Spleen (tissue), 11 donors: ENCODE results near the gene ZG16. TPM values are rescaled to one million over a fixed set of nuclear protein-coding genes. Genes with fewer than 3 reads are reported as not detected.
"Not testable (repeated sequence)": the region's sequence is repeated elsewhere in the genome, so short reads cannot be mapped to it uniquely, and the experiment has no call there.

Experiments
- DNase-seq: peaks from one replicate; pipeline ENCODE4 v3.0.0-alpha.2; 2020
- H3K27ac ChIP-seq, 8 donors: fragments of 200-600 bp; sonication (generic) in 7 of 8; 1 replicate in 4 of 8; 2 replicates in 4 of 8; pipeline versions ENCODE4 v1.5.0 to v1.8.0; 2016 to 2021; ENCODE audit warnings: inconsistent platforms in 4 of 8, mild to moderate bottlenecking in 4 of 8, moderate library complexity in 1 of 8
- H3K27me3 ChIP-seq, 7 donors: fragments of 200-600 bp; sonication (generic) in 6 of 7; replicated peaks in 1 of 7; 1 replicate in 4 of 7; 2 replicates in 3 of 7; pipeline versions ENCODE4 v1.5.0 to v1.8.0; 2016 to 2021; ENCODE audit warnings: inconsistent platforms in 3 of 7, mild to moderate bottlenecking in 1 of 7
- H3K36me3 ChIP-seq, 6 donors: fragments of 200-600 bp; sonication (generic) in 5 of 6; 1 replicate in 4 of 6; 2 replicates in 2 of 6; pipeline versions ENCODE4 v1.5.0 to v1.8.0; 2016 to 2021; ENCODE audit warnings: inconsistent platforms in 2 of 6
- H3K4me1 ChIP-seq, 6 donors: fragments of 200-600 bp; sonication (generic) in 5 of 6; 1 replicate in 3 of 6; 2 replicates in 3 of 6; pipeline versions ENCODE4 v1.5.0 to v1.8.0; 2016 to 2021; ENCODE audit warnings: inconsistent platforms in 3 of 6
- H3K4me3 ChIP-seq, 8 donors: fragments of 200-600 bp; sonication (generic) in 7 of 8; 1 replicate in 4 of 8; 2 replicates in 4 of 8; pipeline versions ENCODE4 v1.5.0 to v1.8.0; 2016 to 2021; ENCODE audit warnings: inconsistent platforms in 4 of 8, mild to moderate bottlenecking in 4 of 8, moderate library complexity in 2 of 8
- H3K9me3 ChIP-seq, 8 donors: fragments of 200-600 bp; sonication (generic) in 7 of 8; 1 replicate in 4 of 8; 2 replicates in 4 of 8; pipeline versions ENCODE4 v1.5.0 to v1.8.0; 2016 to 2021; ENCODE audit warnings: inconsistent platforms in 4 of 8
- CTCF ChIP-seq, 11 experiments: fragments of 200-600 bp in 7 of 11; fragments of 450-650 bp in 4 of 11; sonication (generic) in 4 of 11; IDR thresholded peaks in 8 of 11; conservative IDR thresholded peaks in 3 of 11; 1 replicate in 7 of 11; 2 replicates in 4 of 11; pipeline versions ENCODE4 v1.4.0 to v1.8.0; 2016 to 2021; ENCODE audit warnings: antibody characterized with exemption in 11 of 11, inconsistent platforms in 4 of 11, mild to moderate bottlenecking in 1 of 11
- POLR2A ChIP-seq, 3 donors: fragments of 450-650 bp; IDR thresholded peaks; one replicate each; pipeline ENCODE4 v1.5.1; 2017; ENCODE audit warnings: antibody characterized with exemption in 3 of 3, mild to moderate bottlenecking in 1 of 3
- POLR2AphosphoS5 ChIP-seq, 3 donors: sonication (generic); formaldehyde crosslinking; IDR thresholded peaks; one replicate each; pipeline ENCODE4 v1.5.1; 2017; ENCODE audit warnings: antibody characterized with exemption in 3 of 3
- WGBS, 5 donors: extraction: QIAGEN DNeasy Blood & Tissue Kit in 3 of 5; methylation state at CpG; one replicate each; pipeline versions ENCODE4 v1.1.5 to v1.1.7; 2013 to 2018; 5-methylcytosine and 5-hydroxymethylcytosine counted together
- intact Hi-C: fragments of 100-400 bp; cut with DNase I; formaldehyde crosslinking; loops from one replicate; pipeline ENCODE4 v1.15.0; 2023; ENCODE audit warnings: low total_unique reads
- polyA plus RNA-seq, 3 donors: library from polyadenylated mRNA; stranded (reverse); fragments of 200-250 nt; gene quantifications; one replicate each; pipeline ENCODE4 v1.2.1, GENCODE V29; 2013
- total RNA-seq, 7 donors: library from RNA; depleted of rRNA in 3 of 7; stranded (reverse); fragments of >200 nt in 3 of 7; fragmentation: NEBNext Ultra II Directional in 4 of 7; extraction: Animal tissue kit (Norgen Biotek cat#: 25700) in 4 of 7; gene quantifications; one replicate each; pipeline versions ENCODE4 v1.1.0 to v1.2.1, GENCODE V29; 2016 to 2021
- donor health status: healthy with polysubstance abuse.
- donor health status: DM: no; HTN: no; CAD: no; lungs with moderate emphysema.
- donor health status: DM: no; HTN: no; CAD: no.
- donor health status: Bipolar disorder and iron deficiency.
- donor health status: healthy.
- donor health status: DM: no; HTN: no; CAD: no.
- donor health status: DM: yes; HTN: yes; CAD: no.

Gene ZG16
- total and polyA plus RNA-seq, 10 donors = 0.06 to 0.07 TPM; not detected in 8

DNA sequence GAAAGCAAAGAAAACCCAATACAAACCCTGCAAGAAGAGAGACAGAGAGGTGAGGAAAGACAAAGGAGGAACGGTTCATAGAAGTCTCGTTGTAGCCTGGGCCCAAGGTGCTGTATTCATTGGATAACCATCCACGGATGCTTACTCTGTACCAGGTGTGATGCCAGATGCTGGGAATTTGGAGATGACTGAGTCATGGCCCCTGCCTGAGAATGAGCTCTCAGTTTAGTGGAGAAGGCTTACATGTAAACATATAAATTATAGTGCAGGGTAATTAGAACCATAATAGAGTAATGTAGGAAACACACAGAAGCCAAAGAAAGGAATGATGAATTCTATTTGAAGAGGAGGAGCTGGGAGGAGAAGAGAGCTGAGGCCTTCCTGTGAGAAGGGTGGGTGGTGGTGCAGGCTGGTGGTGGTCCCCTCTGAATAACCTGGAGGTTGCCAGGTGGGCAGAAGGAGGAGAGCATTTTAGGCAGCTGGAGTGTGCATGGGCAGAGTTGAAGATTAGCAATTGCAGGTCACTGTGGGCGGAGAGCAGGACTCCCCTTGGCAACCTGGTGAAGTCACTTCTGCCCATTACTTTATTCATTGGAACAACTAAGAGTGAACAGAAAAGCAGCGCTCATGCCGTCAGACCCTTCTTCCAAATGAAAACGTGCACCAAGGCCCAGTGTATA lies 7.7 kb upstream of the ZG16 start:
- H3K27ac ChIP-seq = no peak overlapping the region
- TF ChIP-seq CTCF (IDR thresholded peaks at IDR 0.05 in 8 of 11, conservative IDR thresholded peaks at IDR 0.05 in 3 of 11) (no peak), POLR2A (IDR thresholded peaks at IDR 0.05) (no peak), POLR2AphosphoS5 (IDR thresholded peaks at IDR 0.05) (no peak)
- WGBS, 5 donors = 61 to 80% (median 67%) methylated on average over 7 of the region's 7 CpGs
- DNase-seq = no peak
- H3K9me3 ChIP-seq = no peaks in the 10 kb centered on the region
- H3K27me3 ChIP-seq = no peaks in the 10 kb centered on the region
- H3K4me3 ChIP-seq = no peak overlapping the region
- peaks cover 0 to 16% (median 0%) of the 10 kb centered on the region in 6 donors for H3K4me1 ChIP-seq
- no peaks in the 10 kb centered on the region for H3K36me3 ChIP-seq
- intact Hi-C loops = no loop called here

DNA sequence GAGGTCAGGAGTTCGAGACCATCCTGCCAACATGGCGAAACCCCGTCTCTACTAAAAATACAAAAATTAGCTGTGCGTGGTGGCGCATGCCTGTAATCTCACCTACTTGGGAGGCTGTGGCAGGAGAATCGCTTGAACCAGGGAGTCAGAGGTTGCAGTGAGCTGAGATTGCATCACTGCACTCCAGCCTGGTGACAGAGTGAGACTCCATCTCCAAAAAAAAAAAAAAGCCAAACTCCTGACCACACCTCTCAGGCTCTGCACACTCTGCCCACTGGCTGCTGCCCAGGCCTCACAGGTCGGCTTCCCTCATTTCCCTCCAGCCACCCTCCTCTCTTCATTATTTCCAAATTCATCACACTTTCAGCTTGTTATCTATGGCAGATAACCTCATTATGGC lies 5.7 kb upstream of the ZG16 start:
- intact Hi-C loops, H3K27me3 ChIP-seq, DNase-seq, H3K27ac ChIP-seq, H3K4me3 ChIP-seq, H3K9me3 ChIP-seq, H3K36me3 ChIP-seq: not testable (repeated sequence)
- peaks cover 0 to 16% (median 0%) of the 10 kb centered on the region in 6 donors for H3K4me1 ChIP-seq
- WGBS, 5 donors = 80 to 94% (median 88%) methylated on average over 7 of the region's 7 CpGs

- Histone ChIP-seq H3K4me1 (peaks cover 0 to 16% (median 0%) of the 10 kb centered on the region in 6 donors), H3K9me3 (no peaks in the 10 kb centered on the region), H3K27me3 (no peaks in the 10 kb centered on the region), H3K36me3 (no peaks in the 10 kb centered on the region), H3K4me3 (no peak overlapping the region), H3K27ac (no peak overlapping the region)
- DNase-seq = no peak
- TF ChIP-seq CTCF (IDR thresholded peaks at IDR 0.05 in 8 of 11, conservative IDR thresholded peaks at IDR 0.05 in 3 of 11) (no peak), POLR2AphosphoS5 (IDR thresholded peaks at IDR 0.05) (no peak), POLR2A (IDR thresholded peaks at IDR 0.05) (no peak)
- WGBS, 5 donors = 78 to 94% (median 87%) methylated on average over 5 of the region's 5 CpGs
- intact Hi-C loops = no loop called here
These were observed 3.3 kb upstream of the ZG16 start for GRCh38 chr16:29774730-29775129.

GRCh38 chr16:29775742-29776408 lies 2.2 kb upstream of the ZG16 start:
- H3K36me3 ChIP-seq = no peaks in the 10 kb centered on the region
- TF ChIP-seq POLR2AphosphoS5 (IDR thresholded peaks at IDR 0.05) (no peak), POLR2A (IDR thresholded peaks at IDR 0.05) (no peak), CTCF (IDR thresholded peaks at IDR 0.05 in 8 of 11, conservative IDR thresholded peaks at IDR 0.05 in 3 of 11) (no peak)
- intact Hi-C loops = no loop called here
- H3K27ac ChIP-seq = no peak overlapping the region
- no peaks in the 10 kb centered on the region for H3K9me3 ChIP-seq
- peaks cover 0 to 11% (median 0%) of the 10 kb centered on the region in 6 donors for H3K4me1 ChIP-seq
- H3K27me3 ChIP-seq = no peaks in the 10 kb centered on the region
- WGBS, 5 donors = 64 to 80% (median 76%) methylated on average over 4 of the region's 4 CpGs
- no peak overlapping the region for H3K4me3 ChIP-seq
- DNase-seq = no peak
